HEK293 (cell line): Measurements from ENCODE around the gene FBXO10.

ENCODE experiments used
- CTCF ChIA-PET: fragments of 350-600 bp; formaldehyde crosslinking; extraction: SDS; loops from one replicate; lab custom pipeline; 2021; ENCODE audit warnings: antibody characterized with exemption; lab: Yijun Ruan, JAX
- POLR2A ChIA-PET: fragments of 300-600 bp; formaldehyde crosslinking; extraction: SDS; loops from one replicate; lab custom pipeline; 2020; ENCODE audit warnings: antibody characterized with exemption, inconsistent platforms; lab: Yijun Ruan, JAX
- H3K27ac ChIP-seq: fragments of 200-500 bp; sonication (Bioruptor generic); 2 replicates; pipeline ENCODE4 v1.5.1; 2014; ENCODE audit warnings: low read depth, low read length, control low read depth, inconsistent platforms; ENCODE audit errors: extremely low read depth
- H3K36me3 ChIP-seq, 2 experiments: fragments of 200-500 bp in 1 of 2; sonication (Bioruptor generic) in 1 of 2; 1 replicate in 1 of 2; 2 replicates in 1 of 2; pipeline ENCODE4 v1.5.1; 2014 to 2017; ENCODE audit warnings: inconsistent platforms in 2 of 2, low read length in 2 of 2; ENCODE audit not compliant: control insufficient read depth in 2 of 2, insufficient read depth in 1 of 2
- H3K4me1 ChIP-seq: fragments of 200-500 bp; sonication (Bioruptor generic); 2 replicates; pipeline ENCODE4 v1.5.1; 2014; ENCODE audit warnings: mild to moderate bottlenecking, low read length, inconsistent platforms; ENCODE audit not compliant: control insufficient read depth, insufficient read depth
- H3K4me3 ChIP-seq: 2 replicates; pipeline ENCODE4 v1.5.1; 2011; ENCODE audit warnings: low read depth, mild to moderate bottlenecking, control low read depth, low read length, moderate library complexity
- H3K9me3 ChIP-seq: fragments of 200-500 bp; sonication (Bioruptor generic); 2 replicates; pipeline ENCODE4 v1.5.1; 2014; ENCODE audit warnings: low read depth, low read length, inconsistent platforms; ENCODE audit not compliant: control insufficient read depth, insufficient read depth
- ELK4 ChIP-seq: IDR thresholded peaks from 2 replicates; pipeline ENCODE4 v1.6.1; 2011; ENCODE audit warnings: mild to moderate bottlenecking, low read depth, low read length, borderline replicate concordance
- HOXC10 ChIP-seq: sonication (generic); formaldehyde crosslinking; IDR thresholded peaks from 2 replicates; pipeline ENCODE4 v1.8.1; 2023; ENCODE audit warnings: mild to moderate bottlenecking, missing genetic modification reagents
- RBAK ChIP-seq: fragments of 450-650 bp; formaldehyde crosslinking; IDR thresholded peaks from 2 replicates; pipeline ENCODE4 v1.5.1; 2016; ENCODE audit warnings: missing biosample characterization, missing genetic modification characterization
- SP3 ChIP-seq: fragments of 450-650 bp; formaldehyde crosslinking; IDR thresholded peaks from 2 replicates; pipeline ENCODE4 v1.5.1; 2016; ENCODE audit warnings: missing biosample characterization, missing genetic modification characterization
- ZBTB48 ChIP-seq: fragments of 450-650 bp; formaldehyde crosslinking; IDR thresholded peaks from 2 replicates; pipeline ENCODE4 v1.5.1; 2016; ENCODE audit warnings: missing biosample characterization, missing genetic modification characterization
- ZNF140 ChIP-seq: fragments of 450-650 bp; formaldehyde crosslinking; IDR thresholded peaks from 2 replicates; pipeline ENCODE4 v1.5.1; 2016; ENCODE audit warnings: missing biosample characterization, missing genetic modification characterization
- ZNF16 ChIP-seq: fragments of 450-650 bp; formaldehyde crosslinking; IDR thresholded peaks from 2 replicates; pipeline ENCODE4 v1.5.1; 2016; ENCODE audit warnings: low read depth, missing biosample characterization, missing genetic modification characterization
- ZNF174 ChIP-seq: fragments of 450-650 bp; formaldehyde crosslinking; IDR thresholded peaks from 2 replicates; pipeline ENCODE4 v1.5.0; 2017; ENCODE audit warnings: missing biosample characterization, mild to moderate bottlenecking, missing genetic modification characterization
- ZNF26 ChIP-seq: fragments of 450-650 bp; formaldehyde crosslinking; IDR thresholded peaks from 2 replicates; pipeline ENCODE4 v1.5.1; 2016; ENCODE audit warnings: missing biosample characterization, missing genetic modification characterization
- ZNF398 ChIP-seq: fragments of 450-650 bp; formaldehyde crosslinking; IDR thresholded peaks from 2 replicates; pipeline ENCODE4 v1.5.1; 2017; ENCODE audit warnings: missing biosample characterization, missing genetic modification characterization
- ZNF510 ChIP-seq: fragments of 450-650 bp; formaldehyde crosslinking; IDR thresholded peaks from 2 replicates; pipeline ENCODE4 v1.5.1; 2018; ENCODE audit warnings: mild to moderate bottlenecking, missing genetic modification characterization, missing biosample characterization; ENCODE audit not compliant: insufficient replicate concordance
- ZNF626 ChIP-seq: fragments of 450-650 bp; sonication (Bioruptor Pico); formaldehyde crosslinking; IDR thresholded peaks from 2 replicates; pipeline ENCODE4 v1.5.1; 2018; ENCODE audit warnings: missing biosample characterization, missing genetic modification characterization, inconsistent platforms
- ZNF639 ChIP-seq: fragments of 450-650 bp; formaldehyde crosslinking; IDR thresholded peaks from 2 replicates; pipeline ENCODE4 v1.5.1; 2016; ENCODE audit warnings: missing biosample characterization, missing genetic modification characterization
- ZNF658 ChIP-seq: fragments of 450-650 bp; formaldehyde crosslinking; IDR thresholded peaks from 2 replicates; pipeline ENCODE4; 2016; ENCODE audit warnings: missing biosample characterization, missing genetic modification characterization
- ZNF664 ChIP-seq: fragments of 450-650 bp; formaldehyde crosslinking; IDR thresholded peaks from 2 replicates; pipeline ENCODE4 v1.5.1; 2016; ENCODE audit warnings: missing biosample characterization, missing genetic modification characterization
- ZNF677 ChIP-seq: fragments of 450-650 bp; IDR thresholded peaks from 2 replicates; pipeline ENCODE4 v1.5.0; 2018; ENCODE audit warnings: missing biosample characterization, mild to moderate bottlenecking, missing genetic modification characterization, moderate library complexity
- ZNF776 ChIP-seq: fragments of 450-650 bp; formaldehyde crosslinking; IDR thresholded peaks from 2 replicates; pipeline ENCODE4 v1.5.0; 2017; ENCODE audit warnings: missing biosample characterization, missing genetic modification characterization, borderline replicate concordance
- ZNF837 ChIP-seq: fragments of 450-650 bp; formaldehyde crosslinking; IDR thresholded peaks from 2 replicates; pipeline ENCODE4 v1.5.1; 2016; ENCODE audit warnings: missing biosample characterization, missing genetic modification characterization
- ZSCAN30 ChIP-seq: fragments of 450-650 bp; IDR thresholded peaks from 2 replicates; pipeline ENCODE4 v1.5.1; 2018; ENCODE audit warnings: missing biosample characterization, mild to moderate bottlenecking, missing genetic modification characterization, moderate library complexity
- TF ChIP-seq, protein P1 (sequence below): fragments of 450-650 bp; formaldehyde crosslinking; IDR thresholded peaks from 2 replicates; pipeline ENCODE4 v1.5.1; 2016; ENCODE audit warnings: missing biosample characterization, missing genetic modification characterization

FBXO10 gene

GRCh38 chr9:37596504-37596903 lies 20.3 kb upstream of the FBXO10 start:
- H3K27ac ChIP-seq = no peak overlapping the region
- ChIA-PET POLR2A (no interaction called here), CTCF (interaction anchor here (0.6 to 1.5 kb wide), 2 partner anchors 17 to 23 kb away, joined by 3 read pairs; no protein-coding TSS in a partner anchor)
- H3K4me1 ChIP-seq = no peaks in the 10 kb centered on the region
- H3K36me3 ChIP-seq = no peaks in the 10 kb centered on the region
- TF ChIP-seq ELK4 = no peak
- TF ChIP-seq RBAK = no peak
- no peak for TF ChIP-seq ZNF140 (tag by site-specific recombination)
- no peak for TF ChIP-seq ZBTB48
- TF ChIP-seq, protein P1, sequence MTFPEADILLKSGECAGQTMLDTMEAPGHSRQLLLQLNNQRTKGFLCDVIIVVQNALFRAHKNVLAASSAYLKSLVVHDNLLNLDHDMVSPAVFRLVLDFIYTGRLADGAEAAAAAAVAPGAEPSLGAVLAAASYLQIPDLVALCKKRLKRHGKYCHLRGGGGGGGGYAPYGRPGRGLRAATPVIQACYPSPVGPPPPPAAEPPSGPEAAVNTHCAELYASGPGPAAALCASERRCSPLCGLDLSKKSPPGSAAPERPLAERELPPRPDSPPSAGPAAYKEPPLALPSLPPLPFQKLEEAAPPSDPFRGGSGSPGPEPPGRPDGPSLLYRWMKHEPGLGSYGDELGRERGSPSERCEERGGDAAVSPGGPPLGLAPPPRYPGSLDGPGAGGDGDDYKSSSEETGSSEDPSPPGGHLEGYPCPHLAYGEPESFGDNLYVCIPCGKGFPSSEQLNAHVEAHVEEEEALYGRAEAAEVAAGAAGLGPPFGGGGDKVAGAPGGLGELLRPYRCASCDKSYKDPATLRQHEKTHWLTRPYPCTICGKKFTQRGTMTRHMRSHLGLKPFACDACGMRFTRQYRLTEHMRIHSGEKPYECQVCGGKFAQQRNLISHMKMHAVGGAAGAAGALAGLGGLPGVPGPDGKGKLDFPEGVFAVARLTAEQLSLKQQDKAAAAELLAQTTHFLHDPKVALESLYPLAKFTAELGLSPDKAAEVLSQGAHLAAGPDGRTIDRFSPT = no peak
- TF ChIP-seq ZSCAN30 (tag by site-specific recombination) = no peak
- TF ChIP-seq ZNF639 (tag by site-specific recombination) = no peak
- no peak for TF ChIP-seq HOXC10 (CRISPR knock-in tag)
- TF ChIP-seq ZNF658 = no peak
- TF ChIP-seq ZNF16 (tag by site-specific recombination) = no peak
- TF ChIP-seq ZNF626 = no peak
- TF ChIP-seq ZNF510 (tag by site-specific recombination) = no peak
- no peak for TF ChIP-seq ZNF398
- no peak for TF ChIP-seq ZNF664 (tag by site-specific recombination)
- TF ChIP-seq ZNF837 (tag by site-specific recombination) = no peak
- TF ChIP-seq ZNF174 = no peak
- TF ChIP-seq ZNF677 = no peak
- TF ChIP-seq ZNF26 = no peak
- TF ChIP-seq SP3 (tag by site-specific recombination) = no peak
- no peak for TF ChIP-seq ZNF776 (tag by site-specific recombination)
- H3K4me3 ChIP-seq = no peak overlapping the region
- no peaks in the 10 kb centered on the region for H3K9me3 ChIP-seq
